Measurements from ENCODE around the gene LRRC75A. TPM values are rescaled to one million over a fixed set of nuclear protein-coding genes. Genes with fewer than 3 reads are reported as not detected.

The LRRC75A gene
- polyA plus RNA-seq, 3 donors = 1.0 to 2.4 (median 1.4) TPM

DNA sequence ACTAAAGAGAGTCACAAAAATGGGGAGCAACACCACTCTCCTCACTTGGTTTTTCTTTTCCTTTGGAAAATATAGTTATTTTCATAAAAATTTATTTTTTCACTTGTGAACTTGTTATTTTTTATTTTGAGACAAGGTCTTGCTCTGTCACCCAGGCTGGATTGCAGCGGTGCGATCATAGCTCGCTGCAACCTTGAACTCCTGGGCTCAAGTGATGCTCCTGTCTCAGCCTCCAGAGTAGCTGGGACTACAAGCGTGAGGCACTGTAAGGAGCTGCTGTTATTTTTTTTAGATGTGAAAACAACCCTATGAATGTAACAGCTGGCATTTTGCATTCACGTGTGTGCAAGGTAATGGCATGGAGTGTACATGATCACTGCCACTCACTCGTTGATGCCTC, 24.9 kb downstream of the LRRC75A start:
- Histone ChIP-seq H3K27ac (ENCODE audit: low read depth in 1 of 2, low read length in 2 of 2) (no peak overlapping the region), H3K4me3 (replicated peaks in 1 of 3; ENCODE audit: low read depth in 2 of 3, low read length in 3 of 3) (no peak overlapping the region), H3K4me2 (replicated peaks; ENCODE audit: extremely low read depth, low read length, poor library complexity, severe bottlenecking) (no peak overlapping the region), H2AFZ (ENCODE audit: insufficient read depth, low read depth, low read length, poor library complexity, severe bottlenecking) (no peak overlapping the region), H3K9me3 (replicated peaks in 1 of 2; ENCODE audit: control insufficient read depth in 1 of 2, insufficient read depth in 1 of 2, low read length in 2 of 2) (no peaks in the 10 kb centered on the region), H3K4me1 (ENCODE audit: control insufficient read depth in 1 of 2, insufficient read depth in 2 of 2, low read length in 2 of 2) (no peaks in the 10 kb centered on the region), H4K20me1 (ENCODE audit: insufficient read depth, low read length) (no peaks in the 10 kb centered on the region), H3K36me3 (replicated peaks in 1 of 2; ENCODE audit: control insufficient read depth in 1 of 2, insufficient read depth in 2 of 2, low read length in 2 of 2) (no peaks in the 10 kb centered on the region), H3K9ac (ENCODE audit: insufficient read depth, low read length, poor library complexity, severe bottlenecking) (no peak overlapping the region), H3K27me3 (ENCODE audit: control insufficient read depth in 2 of 2, insufficient read depth in 2 of 2, low read length in 2 of 2) (no peaks in the 10 kb centered on the region), H3K79me2 (ENCODE audit: insufficient read depth, low read length) (no peaks in the 10 kb centered on the region)
- H3K27me3 Mint-ChIP-seq (ENCODE audit: low read depth in 3 of 3) = peaks cover 0 to 3% (median 2%) of the 10 kb centered on the region in 3 donors
- TF ChIP-seq, protein P1, sequence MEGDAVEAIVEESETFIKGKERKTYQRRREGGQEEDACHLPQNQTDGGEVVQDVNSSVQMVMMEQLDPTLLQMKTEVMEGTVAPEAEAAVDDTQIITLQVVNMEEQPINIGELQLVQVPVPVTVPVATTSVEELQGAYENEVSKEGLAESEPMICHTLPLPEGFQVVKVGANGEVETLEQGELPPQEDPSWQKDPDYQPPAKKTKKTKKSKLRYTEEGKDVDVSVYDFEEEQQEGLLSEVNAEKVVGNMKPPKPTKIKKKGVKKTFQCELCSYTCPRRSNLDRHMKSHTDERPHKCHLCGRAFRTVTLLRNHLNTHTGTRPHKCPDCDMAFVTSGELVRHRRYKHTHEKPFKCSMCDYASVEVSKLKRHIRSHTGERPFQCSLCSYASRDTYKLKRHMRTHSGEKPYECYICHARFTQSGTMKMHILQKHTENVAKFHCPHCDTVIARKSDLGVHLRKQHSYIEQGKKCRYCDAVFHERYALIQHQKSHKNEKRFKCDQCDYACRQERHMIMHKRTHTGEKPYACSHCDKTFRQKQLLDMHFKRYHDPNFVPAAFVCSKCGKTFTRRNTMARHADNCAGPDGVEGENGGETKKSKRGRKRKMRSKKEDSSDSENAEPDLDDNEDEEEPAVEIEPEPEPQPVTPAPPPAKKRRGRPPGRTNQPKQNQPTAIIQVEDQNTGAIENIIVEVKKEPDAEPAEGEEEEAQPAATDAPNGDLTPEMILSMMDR (IDR thresholded peaks at IDR 0.05) = no peak
- peaks cover 5% of the 10 kb centered on the region for H3K4me1 Mint-ChIP-seq
- H3K9me3 Mint-ChIP-seq = peaks cover 0 to 2% (median 0%) of the 10 kb centered on the region in 7 donors
- H3K27ac Mint-ChIP-seq = no peak overlapping the region
- peaks cover 0 to 1% of the 10 kb centered on the region in 2 donors for H3K36me3 Mint-ChIP-seq
- DNase-seq = no peak
- H3K4me3 Mint-ChIP-seq = no peak overlapping the region
- WGBS (ENCODE audit: insufficient coverage) = 100% methylated on average over 3 of the region's 6 CpGs
- intact Hi-C loops (cut with micrococcal nuclease) = no loop called here

DNA sequence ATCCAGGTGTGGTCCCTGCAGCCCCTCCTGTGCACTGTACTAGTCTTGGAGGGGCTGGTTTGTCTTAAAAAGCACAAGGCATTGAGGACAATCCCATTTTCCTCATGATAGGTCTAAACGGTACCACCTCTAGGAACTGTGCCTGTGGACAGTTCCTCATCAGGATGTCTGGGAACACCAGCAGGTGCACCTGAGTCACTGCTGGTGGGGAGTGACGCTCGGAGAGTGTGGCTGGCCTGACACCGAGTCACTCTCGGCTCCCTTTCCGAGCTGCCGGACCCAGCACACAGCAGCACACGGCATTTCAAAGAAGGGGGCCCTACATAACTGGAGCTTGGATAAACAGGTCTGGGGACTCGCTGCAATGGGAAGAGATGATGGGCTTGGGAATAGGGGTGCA, 25.6 kb downstream of the LRRC75A start:
- H3K79me2 ChIP-seq (ENCODE audit: insufficient read depth, low read length) = no peaks in the 10 kb centered on the region
- H3K4me3 Mint-ChIP-seq = no peak overlapping the region
- DNase-seq = no peak
- TF ChIP-seq, protein P1 (IDR thresholded peaks at IDR 0.05) = no peak
- no peaks in the 10 kb centered on the region for H3K27me3 ChIP-seq (ENCODE audit: control insufficient read depth in 2 of 2, insufficient read depth in 2 of 2, low read length in 2 of 2)
- no peaks in the 10 kb centered on the region for H4K20me1 ChIP-seq (ENCODE audit: insufficient read depth, low read length)
- no peak overlapping the region for H3K27ac Mint-ChIP-seq
- peaks cover 0 to 2% (median 0%) of the 10 kb centered on the region in 7 donors for H3K9me3 Mint-ChIP-seq
- intact Hi-C loops (cut with micrococcal nuclease) = no loop called here
- no peaks in the 10 kb centered on the region for H3K36me3 ChIP-seq (replicated peaks in 1 of 2; ENCODE audit: control insufficient read depth in 1 of 2, insufficient read depth in 2 of 2, low read length in 2 of 2)
- WGBS (ENCODE audit: insufficient coverage) = 97% methylated on average over 8 of the region's 9 CpGs
- peaks cover 0 to 3% (median 2%) of the 10 kb centered on the region in 3 donors for H3K27me3 Mint-ChIP-seq (ENCODE audit: low read depth in 3 of 3)
- peaks cover 0 to 5% of the 10 kb centered on the region in 2 donors for H3K36me3 Mint-ChIP-seq
- no peak overlapping the region for H3K4me3 ChIP-seq (replicated peaks in 1 of 3; ENCODE audit: low read depth in 2 of 3, low read length in 3 of 3)
- H3K27ac ChIP-seq (ENCODE audit: low read depth in 1 of 2, low read length in 2 of 2) = no peak overlapping the region
- H3K4me1 ChIP-seq (ENCODE audit: control insufficient read depth in 1 of 2, insufficient read depth in 2 of 2, low read length in 2 of 2) = no peaks in the 10 kb centered on the region
- H3K9me3 ChIP-seq (replicated peaks in 1 of 2; ENCODE audit: control insufficient read depth in 1 of 2, insufficient read depth in 1 of 2, low read length in 2 of 2) = no peaks in the 10 kb centered on the region
- H3K9ac ChIP-seq (ENCODE audit: insufficient read depth, low read length, poor library complexity, severe bottlenecking) = no peak overlapping the region
- peaks cover 5% of the 10 kb centered on the region for H3K4me1 Mint-ChIP-seq
- no peak overlapping the region for H2AFZ ChIP-seq (ENCODE audit: insufficient read depth, low read depth, low read length, poor library complexity, severe bottlenecking)
- H3K4me2 ChIP-seq (replicated peaks; ENCODE audit: extremely low read depth, low read length, poor library complexity, severe bottlenecking) = no peak overlapping the region
